ENCODE data around the gene PHACTR4. TPM values are rescaled to one million over a fixed set of nuclear protein-coding genes. Genes with fewer than 3 reads are reported as not detected.
A peak's percentile ranks its signal among the peaks of the same experiment; 100 is the strongest.

Gene PHACTR4
- total and polyA plus RNA-seq, 2 of the 13 experiments (the other 11 are each of a cell fraction or from before 2014, with no cell fraction given) = 13.9 to 17.1 TPM

- TF ChIP-seq ZNF335 (CRISPR knock-in tag; IDR thresholded peaks at IDR 0.05) (no peak), GMEB1 (CRISPR knock-in tag; IDR thresholded peaks at IDR 0.05; ENCODE audit: borderline replicate concordance) (no peak), ZNF615 (CRISPR knock-in tag; IDR thresholded peaks at IDR 0.05; ENCODE audit: borderline replicate concordance) (no peak), AGO2 (optimal IDR thresholded peaks at IDR 0.05; ENCODE audit: low read depth, low read length) (peak; percentile 92), GATAD2A (CRISPR knock-in tag; IDR thresholded peaks at IDR 0.05) (no peak), HDAC6 (IDR thresholded peaks at IDR 0.05; ENCODE audit: low read depth, low read length) (no peak), FLYWCH1 (CRISPR knock-in tag; IDR thresholded peaks at IDR 0.05) (no peak), KLF13 (CRISPR knock-in tag; IDR thresholded peaks at IDR 0.05) (no peak), MYC (CRISPR knock-in tag; IDR thresholded peaks at IDR 0.05; ENCODE audit: borderline replicate concordance) (no peak), ZNF20 (CRISPR knock-in tag; IDR thresholded peaks at IDR 0.05) (0 out of 2 replicates have a peak, but pooled peaks have one; percentile 5), TBX2 (CRISPR knock-in tag; IDR thresholded peaks at IDR 0.05; ENCODE audit: borderline replicate concordance) (0 out of 2 replicates have a peak, but pooled peaks have one; percentile 8), KDM3A (CRISPR knock-in tag; IDR thresholded peaks at IDR 0.05; ENCODE audit: low read depth) (no peak), POLR2AphosphoS5 (IDR thresholded peaks at IDR 0.05; ENCODE audit: low read depth, low read length) (peak; percentile 73), SALL2 (CRISPR knock-in tag; IDR thresholded peaks at IDR 0.05) (no peak), ZNF841 (CRISPR knock-in tag; IDR thresholded peaks at IDR 0.05; ENCODE audit: borderline replicate concordance) (no peak), SP1 (IDR thresholded peaks at IDR 0.05) (no peak), SP1 (CRISPR knock-in tag; IDR thresholded peaks at IDR 0.05) (no peak), HIVEP1 (CRISPR knock-in tag; IDR thresholded peaks at IDR 0.05) (no peak), SAFB2 (CRISPR knock-in tag; IDR thresholded peaks at IDR 0.05; ENCODE audit: borderline replicate concordance, low read depth) (no peak), ZNF629 (CRISPR knock-in tag; conservative IDR thresholded peaks at IDR 0.05) (no peak), ZNF468 (CRISPR knock-in tag; IDR thresholded peaks at IDR 0.05) (no peak), ZBTB8A (CRISPR knock-in tag; IDR thresholded peaks at IDR 0.05; ENCODE audit: borderline replicate concordance, low read depth) (no peak), MLX (CRISPR knock-in tag; IDR thresholded peaks at IDR 0.05) (no peak), FOXJ3 (CRISPR knock-in tag; IDR thresholded peaks at IDR 0.05; ENCODE audit: borderline replicate concordance) (no peak), DNMT3B (CRISPR knock-in tag; conservative IDR thresholded peaks at IDR 0.05) (peak; percentile 77), SSRP1 (CRISPR knock-in tag; IDR thresholded peaks at IDR 0.05) (peak; percentile 72; the same call in 1 of the 2 replicates), JDP2 (CRISPR knock-in tag; IDR thresholded peaks at IDR 0.05; ENCODE audit: borderline replicate concordance) (no peak), ZSCAN30 (CRISPR knock-in tag; IDR thresholded peaks at IDR 0.05) (no peak), ZNF546 (CRISPR knock-in tag; conservative IDR thresholded peaks at IDR 0.05) (no peak)
- TF ChIP-seq, protein P1, sequence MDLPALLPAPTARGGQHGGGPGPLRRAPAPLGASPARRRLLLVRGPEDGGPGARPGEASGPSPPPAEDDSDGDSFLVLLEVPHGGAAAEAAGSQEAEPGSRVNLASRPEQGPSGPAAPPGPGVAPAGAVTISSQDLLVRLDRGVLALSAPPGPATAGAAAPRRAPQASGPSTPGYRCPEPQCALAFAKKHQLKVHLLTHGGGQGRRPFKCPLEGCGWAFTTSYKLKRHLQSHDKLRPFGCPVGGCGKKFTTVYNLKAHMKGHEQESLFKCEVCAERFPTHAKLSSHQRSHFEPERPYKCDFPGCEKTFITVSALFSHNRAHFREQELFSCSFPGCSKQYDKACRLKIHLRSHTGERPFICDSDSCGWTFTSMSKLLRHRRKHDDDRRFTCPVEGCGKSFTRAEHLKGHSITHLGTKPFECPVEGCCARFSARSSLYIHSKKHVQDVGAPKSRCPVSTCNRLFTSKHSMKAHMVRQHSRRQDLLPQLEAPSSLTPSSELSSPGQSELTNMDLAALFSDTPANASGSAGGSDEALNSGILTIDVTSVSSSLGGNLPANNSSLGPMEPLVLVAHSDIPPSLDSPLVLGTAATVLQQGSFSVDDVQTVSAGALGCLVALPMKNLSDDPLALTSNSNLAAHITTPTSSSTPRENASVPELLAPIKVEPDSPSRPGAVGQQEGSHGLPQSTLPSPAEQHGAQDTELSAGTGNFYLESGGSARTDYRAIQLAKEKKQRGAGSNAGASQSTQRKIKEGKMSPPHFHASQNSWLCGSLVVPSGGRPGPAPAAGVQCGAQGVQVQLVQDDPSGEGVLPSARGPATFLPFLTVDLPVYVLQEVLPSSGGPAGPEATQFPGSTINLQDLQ (CRISPR knock-in tag; IDR thresholded peaks at IDR 0.05) = peak; percentile 54; the same call in 1 of the 2 replicates
These were observed 141.5 kb downstream of the PHACTR4 start (continued) for GRCh38 chr1:28510970-28511440.
